Subcutaneous adipose tissue (tissue), 4 donors: Measurements from ENCODE around the gene RGL3. TPM values are rescaled to one million over a fixed set of nuclear protein-coding genes. Genes with fewer than 3 reads are reported as not detected.

Experiments used
- total RNA-seq, 4 donors: library from RNA; depleted of rRNA; stranded (reverse); fragments of >200 nt; gene quantifications; one replicate each; pipeline ENCODE4 v1.1.0, GENCODE V29; 2016
- TF ChIP-seq, protein P1 (sequence below): fragments of 450-650 bp; IDR thresholded peaks from one replicate; pipeline ENCODE4 v1.5.1; 2016; ENCODE audit warnings: low read depth, mild to moderate bottlenecking, control low read depth, antibody characterized with exemption, moderate library complexity

Gene RGL3
- total RNA-seq, 4 donors from 2014 or later, result 4.7 to 17.5 (median 6.1) TPM

DNA sequence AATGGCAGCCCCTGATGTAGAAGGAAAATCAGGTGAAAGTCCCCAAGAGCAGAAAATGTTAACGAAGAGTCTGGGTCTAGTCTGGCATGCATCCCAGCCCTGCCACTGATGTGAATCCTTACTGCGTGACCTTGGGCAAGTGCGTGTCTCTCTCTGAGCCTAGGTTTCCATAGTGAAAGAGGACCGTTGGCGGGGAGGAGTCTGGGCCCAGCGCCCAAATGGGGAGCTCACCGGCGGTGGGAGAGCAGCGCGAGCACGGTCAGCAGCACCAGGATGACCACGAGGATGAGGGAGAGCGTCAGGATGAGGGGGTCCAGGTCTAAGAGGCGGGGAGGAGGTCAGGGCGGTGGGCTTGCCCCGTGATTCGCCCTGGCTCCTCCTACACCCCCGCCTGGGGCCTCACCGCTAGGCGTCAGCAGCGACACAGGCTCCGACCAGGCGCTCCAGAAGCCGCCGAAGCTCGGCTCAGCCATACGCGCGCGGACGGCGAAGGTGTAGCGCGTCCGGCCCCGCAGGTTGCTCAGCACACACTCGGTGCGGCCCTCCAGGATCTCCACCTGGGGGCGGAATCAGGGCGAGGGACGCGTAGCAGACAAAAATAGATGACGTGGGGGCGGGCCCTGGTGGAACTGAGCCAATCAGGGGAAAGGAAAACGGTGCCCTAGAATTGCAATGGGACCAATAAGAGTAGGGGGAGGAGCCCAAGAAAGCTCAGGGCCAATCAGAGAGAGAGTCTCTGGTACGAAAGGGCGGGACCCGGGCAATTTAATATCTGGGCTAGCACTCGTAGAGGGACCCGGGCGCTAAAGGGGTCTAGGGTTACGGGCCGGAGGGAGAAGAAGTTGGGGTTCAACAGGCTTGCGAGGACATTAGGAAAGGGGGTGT is 38.2 kb downstream of the RGL3 start:
- TF ChIP-seq, protein P1, sequence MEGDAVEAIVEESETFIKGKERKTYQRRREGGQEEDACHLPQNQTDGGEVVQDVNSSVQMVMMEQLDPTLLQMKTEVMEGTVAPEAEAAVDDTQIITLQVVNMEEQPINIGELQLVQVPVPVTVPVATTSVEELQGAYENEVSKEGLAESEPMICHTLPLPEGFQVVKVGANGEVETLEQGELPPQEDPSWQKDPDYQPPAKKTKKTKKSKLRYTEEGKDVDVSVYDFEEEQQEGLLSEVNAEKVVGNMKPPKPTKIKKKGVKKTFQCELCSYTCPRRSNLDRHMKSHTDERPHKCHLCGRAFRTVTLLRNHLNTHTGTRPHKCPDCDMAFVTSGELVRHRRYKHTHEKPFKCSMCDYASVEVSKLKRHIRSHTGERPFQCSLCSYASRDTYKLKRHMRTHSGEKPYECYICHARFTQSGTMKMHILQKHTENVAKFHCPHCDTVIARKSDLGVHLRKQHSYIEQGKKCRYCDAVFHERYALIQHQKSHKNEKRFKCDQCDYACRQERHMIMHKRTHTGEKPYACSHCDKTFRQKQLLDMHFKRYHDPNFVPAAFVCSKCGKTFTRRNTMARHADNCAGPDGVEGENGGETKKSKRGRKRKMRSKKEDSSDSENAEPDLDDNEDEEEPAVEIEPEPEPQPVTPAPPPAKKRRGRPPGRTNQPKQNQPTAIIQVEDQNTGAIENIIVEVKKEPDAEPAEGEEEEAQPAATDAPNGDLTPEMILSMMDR, result no peak

DNA sequence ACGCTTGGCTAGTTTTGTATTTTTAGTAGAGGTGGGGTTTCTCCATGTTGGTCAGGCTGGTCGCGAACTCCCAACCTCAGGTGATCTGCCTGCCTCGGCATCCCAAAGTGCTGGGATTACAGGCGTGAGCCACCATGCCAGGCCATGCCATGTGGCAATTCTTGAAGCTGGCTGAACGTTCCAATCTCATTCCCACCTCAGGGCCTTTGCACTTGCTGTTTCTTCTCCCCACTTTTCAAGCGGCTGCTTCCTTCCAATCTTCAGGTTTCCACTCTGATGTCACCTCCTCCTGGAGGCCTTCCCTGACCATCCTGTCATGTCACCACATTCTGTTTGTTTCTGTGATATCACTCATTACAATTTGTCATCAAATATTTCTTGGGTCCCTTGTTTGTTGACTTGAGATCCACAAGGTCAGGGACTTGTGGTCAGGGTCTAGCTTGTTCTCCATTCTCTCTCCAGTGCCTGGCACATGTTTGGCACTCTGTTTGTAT is 39.2 kb downstream of the RGL3 start:
- TF ChIP-seq, protein P1, result no peak

DNA sequence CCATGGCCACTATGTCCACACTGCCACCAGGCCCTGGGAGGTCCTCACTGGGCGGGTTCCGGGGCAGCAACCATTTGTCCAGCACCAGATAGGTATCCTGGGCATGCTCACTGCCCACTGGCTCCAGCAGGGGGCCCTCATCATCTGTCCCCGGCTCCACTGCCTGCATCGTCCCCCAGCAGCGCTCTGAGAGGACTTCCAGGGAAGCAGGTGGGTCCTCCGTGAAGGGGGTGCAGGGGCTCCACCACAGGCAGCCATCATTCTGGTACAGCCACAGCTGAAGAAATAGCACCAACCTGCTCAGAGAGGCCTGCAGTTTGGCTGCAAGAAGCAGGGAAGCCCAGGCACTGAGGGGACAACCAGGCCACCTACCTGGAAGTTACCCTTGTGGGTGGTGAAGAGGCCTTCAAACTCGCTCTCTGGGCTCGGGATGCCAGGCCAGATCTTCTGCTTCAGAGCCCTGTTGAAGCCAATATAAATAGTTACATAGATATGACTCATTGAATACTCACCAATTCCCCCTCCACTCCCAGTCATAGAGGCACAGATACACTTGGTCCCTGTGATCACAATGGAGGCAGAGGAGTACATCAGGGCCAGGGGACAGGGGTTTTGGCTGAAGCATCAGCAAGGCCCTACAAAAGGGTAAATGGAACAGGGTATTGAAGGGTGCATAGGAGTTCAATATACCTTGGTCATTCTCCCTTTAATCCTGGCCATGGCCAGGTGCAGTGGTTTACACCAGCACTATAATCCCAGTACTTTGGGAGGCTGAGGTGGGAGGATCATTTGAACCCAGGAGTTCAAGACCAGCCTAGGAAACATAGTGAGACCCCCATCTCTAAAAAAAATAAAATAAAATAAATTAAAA is 40.6 kb downstream of the RGL3 start:
- TF ChIP-seq, protein P1, result no peak

DNA sequence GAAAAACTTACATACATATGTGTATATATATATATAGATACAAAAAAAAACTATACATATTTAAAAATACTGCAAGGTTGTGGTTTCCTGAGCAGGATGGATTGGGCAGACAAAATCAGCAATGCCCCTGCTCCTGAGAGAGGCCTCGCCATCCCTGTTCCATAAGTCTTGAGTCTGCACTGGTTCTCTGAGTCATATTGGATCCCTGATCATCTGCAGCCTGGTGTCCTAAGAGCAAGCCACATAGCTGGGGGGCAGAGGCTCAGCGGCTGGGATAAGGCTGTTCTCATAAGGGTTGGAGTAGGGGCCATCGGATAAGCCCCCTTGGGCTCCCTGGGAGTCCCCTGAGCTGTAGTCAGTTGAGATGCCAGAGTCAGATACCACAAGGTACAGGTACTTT is 41.4 kb downstream of the RGL3 start:
- TF ChIP-seq, protein P1, result no peak

DNA sequence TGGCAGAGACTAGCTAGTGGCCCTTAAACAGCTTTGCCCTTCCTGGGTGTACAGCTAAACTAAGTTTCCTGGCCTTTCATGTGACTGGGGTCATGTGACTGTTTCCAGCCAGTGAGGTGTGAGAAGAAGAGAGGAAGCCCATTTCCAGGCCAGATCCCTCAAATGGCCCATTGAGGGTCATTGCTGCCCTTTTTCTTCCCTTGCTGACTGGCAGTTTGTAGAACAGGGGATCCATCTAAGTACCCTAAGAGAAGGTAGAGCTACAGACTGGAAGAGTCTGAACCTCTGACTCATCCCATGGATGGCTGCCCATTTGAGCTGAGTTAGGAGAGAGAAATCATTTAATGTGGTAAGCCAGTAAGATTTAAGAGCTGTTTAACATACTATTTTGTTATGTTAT is 41.9 kb downstream of the RGL3 start:
- TF ChIP-seq, protein P1, result no peak

DNA sequence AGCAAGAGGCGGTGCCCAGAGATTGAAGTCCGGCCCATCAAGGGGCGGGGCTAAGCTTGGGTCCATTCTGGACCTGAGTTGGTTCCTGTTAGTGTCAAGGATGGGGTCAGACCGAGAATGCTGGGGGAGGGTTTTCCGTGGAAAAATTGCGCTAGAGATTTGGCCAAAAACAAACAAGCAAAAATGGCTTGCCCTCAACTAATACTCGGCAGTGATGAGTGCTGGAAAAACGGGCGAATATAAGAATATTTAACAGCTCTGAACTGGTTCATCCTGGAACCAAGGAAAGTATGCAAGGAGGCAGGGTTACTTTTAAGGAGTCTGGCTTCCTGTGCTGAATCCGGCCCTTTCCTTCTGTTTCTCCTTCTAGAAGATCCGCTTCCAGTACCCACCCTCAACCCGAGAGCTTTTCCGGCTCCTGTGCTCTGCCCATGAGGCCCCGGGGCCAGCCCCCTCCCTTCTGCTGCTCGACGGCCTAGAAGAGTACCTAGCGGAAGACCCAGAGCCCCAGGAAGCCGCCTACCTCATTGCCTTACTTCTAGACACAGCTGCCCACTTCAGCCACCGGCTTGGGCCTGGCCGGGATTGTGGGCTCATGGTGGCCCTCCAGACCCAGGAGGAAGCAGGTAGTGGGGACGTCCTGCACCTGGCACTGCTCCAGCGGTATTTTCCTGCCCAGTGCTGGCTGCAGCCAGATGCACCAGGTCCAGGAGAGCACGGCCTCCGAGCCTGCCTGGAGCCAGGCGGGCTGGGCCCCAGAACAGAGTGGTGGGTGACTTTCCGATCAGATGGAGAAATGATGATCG is 43.8 kb downstream of the RGL3 start:
- TF ChIP-seq, protein P1, result no peak
